CD4-positive, alpha-beta T cell treated with Interferon alpha-2 for 1 hour (primary cell): ENCODE measurements around the gene TMEM120B.

Source experiments
- DNase-seq, 2 donors: peaks; one replicate each; pipeline ENCODE4 v3.0.0-alpha.2; 2020 to 2022

Gene TMEM120B

GRCh38 chr12:121793838-121794533, 81.4 kb downstream of the TMEM120B start:
- DNase-seq, result peak; percentile 94 to 96

- peak in 1 of 2 donors; percentile 46 for DNase-seq
Observed at GRCh38 chr12:121794534-121795033, 82.0 kb downstream of the TMEM120B start.

- DNase-seq, result peak; percentile 83 to 87
Observed at GRCh38 chr12:121795034-121795968, 82.7 kb downstream of the TMEM120B start.

GRCh38 chr12:121796855-121797751, 84.6 kb downstream of the TMEM120B start:
- no peak for DNase-seq

- no peak for DNase-seq
Observed at GRCh38 chr12:121797937-121798786, 85.6 kb downstream of the TMEM120B start.

GRCh38 chr12:121798787-121799155, 86.2 kb downstream of the TMEM120B start:
- DNase-seq, result no peak

- peak; percentile 72 to 73 for DNase-seq
Observed at GRCh38 chr12:121799156-121799841, 86.7 kb downstream of the TMEM120B start.

- DNase-seq, result peak; percentile 69 to 76
Observed at GRCh38 chr12:121799842-121800693, 87.5 kb downstream of the TMEM120B start.

GRCh38 chr12:121800694-121801594, 88.4 kb downstream of the TMEM120B start:
- peak; percentile 74 to 76 for DNase-seq

GRCh38 chr12:121801595-121802484, 89.3 kb downstream of the TMEM120B start:
- peak; percentile 77 to 80 for DNase-seq

GRCh38 chr12:121802485-121802842, 89.9 kb downstream of the TMEM120B start:
- DNase-seq, result no peak

- DNase-seq, result peak; percentile 91 to 95
Observed at GRCh38 chr12:121802843-121803698, 90.5 kb downstream of the TMEM120B start.

- DNase-seq, result peak; percentile 61 to 65
Observed at GRCh38 chr12:121803861-121804416, 91.4 kb downstream of the TMEM120B start, which contains the start of gene SETD1B. Gene SETD1B, plus strand, starts transcription at chr12:121804009. Its CDS starts 729 bp downstream, at chr12:121804738.

GRCh38 chr12:121804417-121805111, 92.0 kb downstream of the TMEM120B start:
- DNase-seq, result peak; percentile 63 to 67

- DNase-seq, result no peak
Observed at GRCh38 chr12:121805171-121806008, 92.8 kb downstream of the TMEM120B start.
